CD14-positive monocyte (primary cell): ENCODE data around the gene KIF20B. TPM values are rescaled to one million over a fixed set of nuclear protein-coding genes. Genes with fewer than 3 reads are reported as not detected.

Experiments used
- DNase-seq, 3 donors: peaks; one replicate each; pipeline ENCODE4 v3.0.0-alpha.2; 2011 to 2022
- H2AFZ ChIP-seq: 2 replicates; pipeline ENCODE4 v1.6.0; 2012; ENCODE audit warnings: mild to moderate bottlenecking, low read depth, low read length, inconsistent platforms; ENCODE audit not compliant: insufficient read depth, poor library complexity, severe bottlenecking
- H3K27ac ChIP-seq, 2 donors: 1 replicate in 1 of 2; 2 replicates in 1 of 2; pipeline ENCODE4 v1.5.1; 2012 to 2013; ENCODE audit warnings: low read length in 2 of 2, control low read depth in 1 of 2, inconsistent platforms in 1 of 2, low read depth in 1 of 2, mild to moderate bottlenecking in 1 of 2
- H3K27me3 ChIP-seq, 2 donors: one replicate each; pipeline versions ENCODE4 v1.6.0 to v1.6.1; 2011 to 2013; ENCODE audit warnings: low read length in 2 of 2; ENCODE audit not compliant: control insufficient read depth in 2 of 2, insufficient read depth in 2 of 2
- H3K36me3 ChIP-seq, 2 donors: replicated peaks in 1 of 2; 1 replicate in 1 of 2; 2 replicates in 1 of 2; pipeline versions ENCODE4 v1.5.1 to v1.6.1; 2012 to 2013; ENCODE audit warnings: low read length in 2 of 2, control low read depth in 1 of 2, inconsistent platforms in 1 of 2, mild to moderate bottlenecking in 1 of 2; ENCODE audit not compliant: insufficient read depth in 2 of 2, control insufficient read depth in 1 of 2
- H3K4me1 ChIP-seq, 2 donors: 1 replicate in 1 of 2; 2 replicates in 1 of 2; pipeline versions ENCODE4 v1.5.1 to v1.6.1; 2012 to 2013; ENCODE audit warnings: low read length in 2 of 2, control low read depth in 1 of 2, inconsistent platforms in 1 of 2, mild to moderate bottlenecking in 1 of 2, moderate library complexity in 1 of 2; ENCODE audit not compliant: insufficient read depth in 2 of 2, control insufficient read depth in 1 of 2
- H3K4me2 ChIP-seq: replicated peaks from 2 replicates; pipeline ENCODE3; 2012; ENCODE audit warnings: low read length, moderate library complexity, mild to moderate bottlenecking; ENCODE audit not compliant: poor library complexity, severe bottlenecking; ENCODE audit errors: extremely low read depth
- H3K4me3 ChIP-seq, 3 experiments: fragments of 200-600 bp in 1 of 3; sonication (generic) in 1 of 3; replicated peaks in 1 of 3; 1 replicate in 2 of 3; 2 replicates in 1 of 3; pipeline ENCODE4 v1.5.1; 2011 to 2013; ENCODE audit warnings: low read length in 3 of 3, mild to moderate bottlenecking in 3 of 3, control low read depth in 2 of 3, low read depth in 2 of 3, inconsistent platforms in 1 of 3, moderate library complexity in 1 of 3
- H3K79me2 ChIP-seq: 2 replicates; pipeline ENCODE4 v1.6.0; 2012; ENCODE audit warnings: mild to moderate bottlenecking, control low read depth, inconsistent platforms, low read length, moderate library complexity; ENCODE audit not compliant: insufficient read depth
- H3K9ac ChIP-seq: 2 replicates; pipeline ENCODE4 v1.6.0; 2017; ENCODE audit warnings: low read length, mild to moderate bottlenecking; ENCODE audit not compliant: insufficient read depth, poor library complexity, severe bottlenecking
- H3K9me3 ChIP-seq, 2 donors: replicated peaks in 1 of 2; 1 replicate in 1 of 2; 2 replicates in 1 of 2; pipeline versions ENCODE4 v1.5.1 to v1.6.1; 2012 to 2013; ENCODE audit warnings: low read length in 2 of 2, control low read depth in 1 of 2; ENCODE audit not compliant: control insufficient read depth in 1 of 2, insufficient read depth in 1 of 2
- H4K20me1 ChIP-seq: 2 replicates; pipeline ENCODE4 v1.6.0; 2012; ENCODE audit warnings: mild to moderate bottlenecking, low read length, control low read depth, moderate library complexity; ENCODE audit not compliant: insufficient read depth
- H3K27ac Mint-ChIP-seq, 7 donors: one replicate each; pipeline ENCODE4 v1.8.0; 2020; ENCODE audit warnings: mild to moderate bottlenecking in 7 of 7, mixed read lengths in 7 of 7, moderate library complexity in 6 of 7, inconsistent platforms in 2 of 7
- H3K27me3 Mint-ChIP-seq, 3 donors: one replicate each; pipeline ENCODE4 v1.8.0; 2021 to 2022; ENCODE audit warnings: low read depth in 3 of 3, mild to moderate bottlenecking in 3 of 3, mixed read lengths in 3 of 3, moderate library complexity in 3 of 3, inconsistent platforms in 1 of 3
- H3K36me3 Mint-ChIP-seq, 2 donors: one replicate each; pipeline ENCODE4 v1.8.0; 2020; ENCODE audit warnings: mixed read lengths in 2 of 2, inconsistent platforms in 1 of 2, mild to moderate bottlenecking in 1 of 2
- H3K4me1 Mint-ChIP-seq: one replicate; pipeline ENCODE4 v1.8.0; 2020; ENCODE audit warnings: mild to moderate bottlenecking, mixed read lengths
- H3K4me3 Mint-ChIP-seq, 2 donors: one replicate each; pipeline ENCODE4 v1.8.0; 2020; ENCODE audit warnings: mild to moderate bottlenecking in 2 of 2, mixed read lengths in 2 of 2, moderate library complexity in 1 of 2
- H3K9me3 Mint-ChIP-seq, 7 donors: one replicate each; pipeline ENCODE4 v1.8.0; 2020 to 2022; ENCODE audit warnings: mixed read lengths in 7 of 7, mild to moderate bottlenecking in 6 of 7, moderate library complexity in 6 of 7, inconsistent platforms in 2 of 7
- CTCF ChIP-seq: fragments of 200-600 bp; IDR thresholded peaks from one replicate; pipeline ENCODE4 v1.8.0; 2022; ENCODE audit warnings: antibody characterized with exemption, mild to moderate bottlenecking
- WGBS: methylation state at CpG from one replicate; pipeline ENCODE4 v1.1.5; 2013; ENCODE audit warnings: missing lambda C conversion rate; ENCODE audit not compliant: insufficient coverage; 5-methylcytosine and 5-hydroxymethylcytosine counted together
- intact Hi-C, 2 donors: fragments of 100-400 bp; cut with micrococcal nuclease; formaldehyde crosslinking; loops; one replicate each; pipeline versions ENCODE4 v1.15.0 to v1.15.1; 2023
- polyA plus RNA-seq, 3 donors: library from polyadenylated mRNA; depleted of rRNA in 1 of 3; unstranded in 2 of 3; stranded (reverse) in 1 of 3; fragments of 300-500 nt in 2 of 3; fragments of >200 nt in 1 of 3; fragmentation: Illumina TruSeq in 2 of 3; gene quantifications; 1 replicate in 2 of 3; 2 replicates in 1 of 3; pipeline ENCODE4 v1.2.3, GENCODE V29; 2012 to 2021

The KIF20B gene
- polyA plus RNA-seq, 3 donors, result 0.44 to 3.9 (median 1.5) TPM

GRCh38 chr10:89695307-89695706 lies 6.1 kb upstream of the KIF20B start:
- DNase-seq, result no peak
- no peaks in the 10 kb centered on the region for H3K9me3 Mint-ChIP-seq
- peaks cover 0 to 2% (median 0%) of the 10 kb centered on the region in 3 donors for H3K27me3 Mint-ChIP-seq
- no peak for TF ChIP-seq CTCF
- Histone ChIP-seq H3K9me3 (no peaks in the 10 kb centered on the region), H2AFZ (no peak overlapping the region), H3K27ac (no peak overlapping the region), H3K4me1 (peaks cover 0 to under 1% of the 10 kb centered on the region in 2 donors), H3K4me2 (no peak overlapping the region), H4K20me1 (no peaks in the 10 kb centered on the region), H3K4me3 (no peak overlapping the region), H3K36me3 (no peaks in the 10 kb centered on the region), H3K79me2 (no peaks in the 10 kb centered on the region), H3K27me3 (no peaks in the 10 kb centered on the region), H3K9ac (no peak overlapping the region)
- H3K4me1 Mint-ChIP-seq, result peaks cover 4% of the 10 kb centered on the region
- intact Hi-C loops, result no loop called here
- no peak overlapping the region for H3K4me3 Mint-ChIP-seq
- WGBS, result 100% methylated on average over 3 of the region's 3 CpGs
- no peaks in the 10 kb centered on the region for H3K36me3 Mint-ChIP-seq
- no peak overlapping the region for H3K27ac Mint-ChIP-seq

- no peak for TF ChIP-seq CTCF
- WGBS, result no CpG with 5 or more reads among the region's 3 CpGs
- H3K27ac Mint-ChIP-seq, result no peak overlapping the region
These were observed 3.4 kb upstream of the KIF20B start for GRCh38 chr10:89697946-89698345.

More at GRCh38 chr10:89697946-89698345, 3.4 kb upstream of the KIF20B start:
- intact Hi-C loops, result no loop called here
- Mint-ChIP-seq H3K4me3 (no peak overlapping the region), H3K27me3 (peaks cover 0 to 2% (median 0%) of the 10 kb centered on the region in 3 donors), H3K36me3 (no peaks in the 10 kb centered on the region), H3K9me3 (peaks cover 0 to 3% (median 0%) of the 10 kb centered on the region in 7 donors), H3K4me1 (peaks cover 19% of the 10 kb centered on the region)
- H3K27me3 ChIP-seq, result no peaks in the 10 kb centered on the region
- no peaks in the 10 kb centered on the region for H4K20me1 ChIP-seq
- no peaks in the 10 kb centered on the region for H3K9me3 ChIP-seq
- H3K27ac ChIP-seq, result no peak overlapping the region
- no peak for DNase-seq
- peaks cover 15% of the 10 kb centered on the region for H3K79me2 ChIP-seq
- H2AFZ ChIP-seq, result no peak overlapping the region
- peaks cover 6 to 20% of the 10 kb centered on the region in 2 donors for H3K4me1 ChIP-seq
- no peak overlapping the region for H3K9ac ChIP-seq
- H3K4me3 ChIP-seq, result no peak overlapping the region
- no peaks in the 10 kb centered on the region for H3K36me3 ChIP-seq
- no peak overlapping the region for H3K4me2 ChIP-seq
